HepG2 (cell line): ENCODE measurements around the gene ACSF3. TPM values are rescaled to one million over a fixed set of nuclear protein-coding genes. Genes with fewer than 3 reads are reported as not detected.

Experiments used
- AHDC1 ChIP-seq: sonication (generic); formaldehyde crosslinking; IDR thresholded peaks from 2 replicates; pipeline ENCODE4 v1.5.1; 2020; ENCODE audit warnings: mild to moderate bottlenecking, missing genetic modification reagents, borderline replicate concordance
- ASH2L ChIP-seq: fragments of 300-600, 200-600 bp; sonication (generic); IDR thresholded peaks from 2 replicates; pipeline ENCODE4 v1.7.0; 2017; ENCODE audit warnings: low read depth, mild to moderate bottlenecking, moderate library complexity, mixed read lengths, low read length; ENCODE audit not compliant: insufficient read length
- CBX2 ChIP-seq, 2 experiments: fragments of 200-600 bp in 1 of 2; sonication (generic); formaldehyde crosslinking in 1 of 2; IDR thresholded peaks; 2 replicates each; pipeline versions ENCODE4 v1.7.0 to v1.8.1; 2018 to 2022; ENCODE audit warnings: low read depth in 2 of 2, low read length in 1 of 2, mild to moderate bottlenecking in 1 of 2, missing genetic modification reagents in 1 of 2
- HNRNPLL ChIP-seq: fragments of 200-400 bp; formaldehyde crosslinking; IDR thresholded peaks from 2 replicates; pipeline ENCODE4 v1.6.1; 2017; ENCODE audit warnings: mild to moderate bottlenecking, low read depth, low read length; ENCODE audit not compliant: poor library complexity, severe bottlenecking
- MTF2 ChIP-seq: sonication (generic); formaldehyde crosslinking; IDR thresholded peaks from 2 replicates; pipeline ENCODE4 v1.5.0; 2020; ENCODE audit warnings: missing genetic modification reagents, borderline replicate concordance
- MYNN ChIP-seq: sonication (generic); formaldehyde crosslinking; IDR thresholded peaks from 2 replicates; pipeline ENCODE4 v1.4.0; 2020; ENCODE audit warnings: mild to moderate bottlenecking, low read depth, missing genetic modification reagents
- PLSCR1 ChIP-seq: sonication (generic); formaldehyde crosslinking; IDR thresholded peaks from 2 replicates; pipeline ENCODE4 v1.5.0; 2020; ENCODE audit warnings: missing genetic modification reagents, mild to moderate bottlenecking, borderline replicate concordance
- RNF2 ChIP-seq: fragments of 450-650 bp; conservative IDR thresholded peaks from 2 replicates; pipeline ENCODE4 v1.6.1; 2016; ENCODE audit warnings: low read depth
- SP140L ChIP-seq: sonication (generic); formaldehyde crosslinking; IDR thresholded peaks from 2 replicates; pipeline ENCODE4 v1.4.0; 2020; ENCODE audit warnings: missing genetic modification reagents, borderline replicate concordance
- ZFP36L2 ChIP-seq: sonication (generic); formaldehyde crosslinking; IDR thresholded peaks from 2 replicates; pipeline ENCODE4 v1.4.0; 2020; ENCODE audit warnings: missing genetic modification reagents
- ZNF441 ChIP-seq: sonication (generic); formaldehyde crosslinking; IDR thresholded peaks from 2 replicates; pipeline ENCODE4 v1.7.0; 2021; ENCODE audit warnings: missing genetic modification reagents, borderline replicate concordance
- ZNF501 ChIP-seq: sonication (generic); formaldehyde crosslinking; IDR thresholded peaks from 2 replicates; pipeline ENCODE4 v1.5.1; 2020; ENCODE audit warnings: mild to moderate bottlenecking, moderate library complexity, missing genetic modification reagents
- polyA plus RNA-seq, 8 experiments: library from polyadenylated mRNA; depleted of rRNA in 3 of 8; stranded (reverse) in 7 of 8; unstranded in 1 of 8; fragments of >200 nt; fragmentation: Illumina TruSeq in 4 of 8; extraction: Trizol in 4 of 8; gene quantifications; 2 replicates each; pipeline versions ENCODE4 v1.2.1 to v1.2.3, GENCODE V29; 2011 to 2016; ENCODE audit warnings: low read depth in 4 of 8, missing spikeins in 1 of 8, mixed read lengths in 1 of 8; ENCODE audit not compliant: insufficient read depth in 1 of 8
- total RNA-seq, 5 experiments: library from RNA; depleted of rRNA; stranded (reverse); fragments of >200 nt; fragmentation: Illumina TruSeq; extraction: Trizol; gene quantifications; 2 replicates each; pipeline ENCODE4 v1.2.3, GENCODE V29; 2016; ENCODE audit warnings: low read depth in 1 of 5
- TF ChIP-seq, protein P1 (sequence below): sonication (generic); formaldehyde crosslinking; IDR thresholded peaks from 2 replicates; pipeline ENCODE4 v1.4.0; 2020; ENCODE audit warnings: missing genetic modification reagents, borderline replicate concordance
- TF ChIP-seq, protein P2 (sequence below): sonication (generic); formaldehyde crosslinking; IDR thresholded peaks from 2 replicates; pipeline ENCODE4 v1.4.0; 2020; ENCODE audit warnings: mild to moderate bottlenecking, missing genetic modification reagents, borderline replicate concordance
- TF ChIP-seq, protein P3 (sequence below): sonication (generic); formaldehyde crosslinking; IDR thresholded peaks from 2 replicates; pipeline ENCODE4 v1.5.0; 2020; ENCODE audit warnings: mild to moderate bottlenecking, missing genetic modification reagents, moderate library complexity

The ACSF3 gene
- total and polyA plus RNA-seq, 2 of the 13 experiments (the other 11 are each of a cell fraction or from before 2014, with no cell fraction given) = 14.9 to 30.6 TPM

DNA sequence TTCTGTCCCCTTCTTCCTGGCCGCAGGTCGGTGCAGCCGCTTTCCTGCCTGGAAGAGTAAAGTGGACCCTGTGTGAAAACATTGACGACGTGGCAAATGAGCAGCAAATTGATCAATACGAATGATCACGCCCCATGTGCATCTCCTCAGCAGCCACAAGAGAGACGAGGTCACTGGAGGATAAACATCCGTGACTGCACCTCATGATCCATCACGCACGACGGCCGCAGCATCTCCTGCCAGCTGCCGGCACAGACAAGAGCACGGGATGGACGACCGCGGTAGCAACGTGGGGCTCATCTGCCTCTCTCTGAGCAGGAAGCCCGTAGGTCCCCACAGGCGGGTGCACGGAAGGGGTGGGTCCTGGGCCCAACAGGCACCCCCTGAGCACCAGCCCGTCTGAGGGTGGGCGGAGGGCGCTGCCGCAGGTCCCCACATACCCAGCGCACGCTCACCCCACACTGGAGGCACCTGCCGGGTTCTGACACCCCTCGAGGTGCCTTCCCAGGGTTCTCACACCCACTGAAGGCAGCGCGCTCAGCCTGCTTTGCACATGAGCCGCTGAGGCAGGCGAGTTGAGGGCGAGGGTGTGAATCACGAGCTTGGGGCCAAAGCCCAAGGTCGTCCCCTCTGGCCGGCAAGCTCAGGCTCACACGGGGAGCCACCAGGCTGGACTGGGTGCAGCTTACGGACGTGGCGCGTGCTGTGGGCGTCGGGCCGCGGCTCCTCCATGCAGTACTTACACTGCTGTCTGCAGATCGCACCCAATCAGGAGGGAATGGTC is 65.6 kb downstream of the ACSF3 start (continued):
- peak; percentile 87; the same call in 1 of the 2 replicates for TF ChIP-seq ZNF501 (CRISPR knock-in tag)
- TF ChIP-seq CBX2 (IDR thresholded peaks at IDR 0.05; ENCODE audit: low read depth, low read length) = no peak; the same call in 1 of the 2 replicates
- TF ChIP-seq CBX2 (CRISPR knock-in tag; IDR thresholded peaks at IDR 0.05; ENCODE audit: low read depth) = peak; percentile 79; the same call in 1 of the 2 replicates
- peak; percentile 98 for TF ChIP-seq RNF2
- TF ChIP-seq, protein P1, sequence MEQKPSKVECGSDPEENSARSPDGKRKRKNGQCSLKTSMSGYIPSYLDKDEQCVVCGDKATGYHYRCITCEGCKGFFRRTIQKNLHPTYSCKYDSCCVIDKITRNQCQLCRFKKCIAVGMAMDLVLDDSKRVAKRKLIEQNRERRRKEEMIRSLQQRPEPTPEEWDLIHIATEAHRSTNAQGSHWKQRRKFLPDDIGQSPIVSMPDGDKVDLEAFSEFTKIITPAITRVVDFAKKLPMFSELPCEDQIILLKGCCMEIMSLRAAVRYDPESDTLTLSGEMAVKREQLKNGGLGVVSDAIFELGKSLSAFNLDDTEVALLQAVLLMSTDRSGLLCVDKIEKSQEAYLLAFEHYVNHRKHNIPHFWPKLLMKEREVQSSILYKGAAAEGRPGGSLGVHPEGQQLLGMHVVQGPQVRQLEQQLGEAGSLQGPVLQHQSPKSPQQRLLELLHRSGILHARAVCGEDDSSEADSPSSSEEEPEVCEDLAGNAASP (CRISPR knock-in tag) = peak; percentile 68; the same call in 1 of the 2 replicates
- peak; percentile 70 for TF ChIP-seq HNRNPLL
- no peak for TF ChIP-seq ZFP36L2
- no peak for TF ChIP-seq MYNN
- TF ChIP-seq ASH2L = peak; percentile 31
- no peak for TF ChIP-seq SP140L (CRISPR knock-in tag)
- TF ChIP-seq ZNF441 (CRISPR knock-in tag) = peak; percentile 61; the same call in 1 of the 2 replicates
- TF ChIP-seq, protein P2, sequence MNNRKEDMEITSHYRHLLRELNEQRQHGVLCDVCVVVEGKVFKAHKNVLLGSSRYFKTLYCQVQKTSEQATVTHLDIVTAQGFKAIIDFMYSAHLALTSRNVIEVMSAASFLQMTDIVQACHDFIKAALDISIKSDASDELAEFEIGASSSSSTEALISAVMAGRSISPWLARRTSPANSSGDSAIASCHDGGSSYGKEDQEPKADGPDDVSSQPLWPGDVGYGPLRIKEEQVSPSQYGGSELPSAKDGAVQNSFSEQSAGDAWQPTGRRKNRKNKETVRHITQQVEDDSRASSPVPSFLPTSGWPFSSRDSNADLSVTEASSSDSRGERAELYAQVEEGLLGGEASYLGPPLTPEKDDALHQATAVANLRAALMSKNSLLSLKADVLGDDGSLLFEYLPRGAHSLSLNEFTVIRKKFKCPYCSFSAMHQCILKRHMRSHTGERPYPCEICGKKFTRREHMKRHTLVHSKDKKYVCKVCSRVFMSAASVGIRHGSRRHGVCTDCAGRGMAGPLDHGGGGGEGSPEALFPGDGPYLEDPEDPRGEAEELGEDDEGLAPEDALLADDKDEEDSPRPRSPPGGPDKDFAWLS (CRISPR knock-in tag) = no peak; the same call in 1 of the 2 replicates
- TF ChIP-seq AHDC1 (CRISPR knock-in tag) = no peak
- peak; percentile 99 for TF ChIP-seq MTF2 (CRISPR knock-in tag)
- no peak for TF ChIP-seq PLSCR1 (CRISPR knock-in tag)
- TF ChIP-seq, protein P3, sequence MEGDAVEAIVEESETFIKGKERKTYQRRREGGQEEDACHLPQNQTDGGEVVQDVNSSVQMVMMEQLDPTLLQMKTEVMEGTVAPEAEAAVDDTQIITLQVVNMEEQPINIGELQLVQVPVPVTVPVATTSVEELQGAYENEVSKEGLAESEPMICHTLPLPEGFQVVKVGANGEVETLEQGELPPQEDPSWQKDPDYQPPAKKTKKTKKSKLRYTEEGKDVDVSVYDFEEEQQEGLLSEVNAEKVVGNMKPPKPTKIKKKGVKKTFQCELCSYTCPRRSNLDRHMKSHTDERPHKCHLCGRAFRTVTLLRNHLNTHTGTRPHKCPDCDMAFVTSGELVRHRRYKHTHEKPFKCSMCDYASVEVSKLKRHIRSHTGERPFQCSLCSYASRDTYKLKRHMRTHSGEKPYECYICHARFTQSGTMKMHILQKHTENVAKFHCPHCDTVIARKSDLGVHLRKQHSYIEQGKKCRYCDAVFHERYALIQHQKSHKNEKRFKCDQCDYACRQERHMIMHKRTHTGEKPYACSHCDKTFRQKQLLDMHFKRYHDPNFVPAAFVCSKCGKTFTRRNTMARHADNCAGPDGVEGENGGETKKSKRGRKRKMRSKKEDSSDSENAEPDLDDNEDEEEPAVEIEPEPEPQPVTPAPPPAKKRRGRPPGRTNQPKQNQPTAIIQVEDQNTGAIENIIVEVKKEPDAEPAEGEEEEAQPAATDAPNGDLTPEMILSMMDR (CRISPR knock-in tag) = 0 out of 2 replicates have a peak, but pooled peaks have one; percentile 36
